IPS-20b (cell line): ENCODE data around the gene SRP14.
"Not testable (repeated sequence)": the region's sequence is repeated elsewhere in the genome, so short reads cannot be mapped to it uniquely, and the experiment has no call there.

Source experiments
- H3K27ac ChIP-seq: one replicate; pipeline ENCODE4 v1.5.1; 2013; ENCODE audit warnings: low read length
- H3K27me3 ChIP-seq: 2 replicates; pipeline ENCODE4 v1.6.1; 2013; ENCODE audit warnings: mild to moderate bottlenecking, low read length, inconsistent platforms; ENCODE audit not compliant: insufficient read depth
- H3K36me3 ChIP-seq: 2 replicates; pipeline ENCODE4 v1.6.1; 2013; ENCODE audit warnings: low read depth, mild to moderate bottlenecking, inconsistent platforms, low read length, moderate library complexity; ENCODE audit not compliant: insufficient read depth
- H3K4me1 ChIP-seq: 2 replicates; pipeline ENCODE4 v1.6.1; 2013; ENCODE audit warnings: mild to moderate bottlenecking, control low read depth, inconsistent platforms, low read length, moderate library complexity; ENCODE audit not compliant: insufficient read depth
- H3K4me3 ChIP-seq: 2 replicates; pipeline ENCODE4 v1.5.1; 2013; ENCODE audit warnings: mild to moderate bottlenecking, low read length, inconsistent platforms
- H3K9ac ChIP-seq: 2 replicates; pipeline ENCODE4 v1.6.1; 2013; ENCODE audit warnings: low read depth, mild to moderate bottlenecking, inconsistent platforms, low read length, moderate library complexity
- H3K9me3 ChIP-seq: 2 replicates; pipeline ENCODE4 v1.6.1; 2013; ENCODE audit warnings: mild to moderate bottlenecking, low read depth, low read length, inconsistent platforms; ENCODE audit not compliant: insufficient read depth

Gene SRP14

DNA sequence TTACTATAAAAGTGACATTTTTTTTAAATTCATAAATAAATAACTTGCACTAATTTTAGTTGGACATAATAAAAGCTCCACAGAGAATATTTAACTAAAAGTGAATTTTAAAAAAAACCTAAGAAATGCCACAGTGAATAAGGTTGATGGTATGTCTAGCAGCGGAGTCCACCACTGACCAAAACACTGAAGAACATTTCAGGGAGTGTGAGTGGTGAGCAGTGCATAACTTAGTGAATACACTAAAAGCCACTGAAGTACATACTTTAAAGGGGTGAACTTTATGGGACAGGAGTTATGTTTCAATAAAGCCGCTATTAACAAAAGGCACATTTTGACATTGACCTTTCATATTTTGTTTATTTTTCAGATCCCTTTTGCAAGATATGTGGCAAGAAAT, 32.3 kb downstream of the SRP14 start:
- no peak overlapping the region for H3K27ac ChIP-seq
- peaks cover 94% of the 10 kb centered on the region for H3K36me3 ChIP-seq
- H3K4me1 ChIP-seq = 0 out of 2 replicates have a peak, but pooled peaks cover 5% of the 10 kb centered on the region
- no peak overlapping the region for H3K9ac ChIP-seq
- no peaks in the 10 kb centered on the region for H3K27me3 ChIP-seq
- no peak overlapping the region for H3K4me3 ChIP-seq
- no peaks in the 10 kb centered on the region; the same call in 1 of the 2 replicates for H3K9me3 ChIP-seq

DNA sequence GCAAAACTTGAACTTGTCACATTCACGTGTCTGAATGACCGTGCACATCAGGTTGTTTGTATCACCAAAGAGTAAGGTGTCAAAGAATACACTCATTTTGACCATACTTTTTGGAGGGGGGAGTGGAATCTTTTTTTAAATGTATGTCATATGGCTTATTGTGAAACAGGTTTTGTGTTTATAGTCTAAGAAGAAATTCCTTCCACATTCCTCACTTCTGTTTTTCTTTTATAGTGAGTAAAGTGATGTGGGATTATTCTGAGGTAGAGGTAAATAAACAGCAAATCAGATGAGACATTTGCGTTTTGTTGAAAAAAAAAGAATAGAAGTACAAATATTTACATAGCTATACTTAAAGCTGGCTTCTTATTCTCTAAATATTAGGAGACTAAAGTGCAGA, 33.0 kb downstream of the SRP14 start:
- Histone ChIP-seq H3K27me3 (no peaks in the 10 kb centered on the region), H3K4me3 (no peak overlapping the region), H3K36me3 (peaks cover 90% of the 10 kb centered on the region), H3K4me1 (0 out of 2 replicates have a peak, but pooled peaks cover 5% of the 10 kb centered on the region), H3K9me3 (no peaks in the 10 kb centered on the region), H3K9ac (no peak overlapping the region), H3K27ac (no peak overlapping the region)

DNA sequence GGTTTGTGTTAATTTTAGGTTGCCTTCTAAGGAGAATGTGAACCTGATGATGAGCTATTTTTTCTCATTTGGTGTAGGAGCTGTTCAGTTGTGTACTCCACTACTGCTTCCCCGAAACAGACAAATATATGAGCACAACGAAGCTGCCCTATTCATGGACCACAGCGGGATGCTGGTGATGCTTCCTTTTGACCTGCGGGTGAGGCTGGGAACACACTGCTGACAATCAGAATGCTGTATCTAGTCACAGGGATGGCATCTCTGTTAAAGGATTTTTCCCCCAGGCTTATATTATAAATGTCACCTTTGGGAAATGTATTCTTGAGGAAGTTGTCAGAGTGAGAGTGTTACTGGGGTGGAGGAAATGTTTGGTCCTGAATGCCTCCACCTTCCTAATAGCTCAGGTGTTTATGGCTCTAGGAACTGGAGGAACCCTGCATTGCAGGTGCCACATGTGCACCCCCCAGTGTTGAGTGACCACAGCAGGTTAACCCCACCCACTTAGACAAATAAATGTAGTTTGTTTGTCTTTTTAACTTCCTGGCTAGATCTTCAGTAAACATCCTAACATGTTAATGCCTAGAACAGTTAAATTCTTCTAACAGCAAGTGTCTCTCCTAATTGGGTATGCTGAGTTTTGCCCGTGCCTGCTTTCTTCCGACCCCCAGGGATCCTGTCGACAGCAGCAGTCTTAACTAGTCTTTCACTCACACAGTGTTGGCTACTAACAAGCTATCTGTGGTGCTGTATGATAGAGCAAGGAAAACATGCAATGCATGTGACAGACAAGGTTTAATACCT, 35.7 kb downstream of the SRP14 start:
- Histone ChIP-seq H3K36me3 (peaks cover 89% of the 10 kb centered on the region), H3K27ac (no peak overlapping the region), H3K9me3 (no peaks in the 10 kb centered on the region), H3K27me3 (no peaks in the 10 kb centered on the region), H3K4me1 (0 out of 2 replicates have a peak, but pooled peaks cover 5% of the 10 kb centered on the region), H3K4me3 (no peak overlapping the region), H3K9ac (no peak overlapping the region)

DNA sequence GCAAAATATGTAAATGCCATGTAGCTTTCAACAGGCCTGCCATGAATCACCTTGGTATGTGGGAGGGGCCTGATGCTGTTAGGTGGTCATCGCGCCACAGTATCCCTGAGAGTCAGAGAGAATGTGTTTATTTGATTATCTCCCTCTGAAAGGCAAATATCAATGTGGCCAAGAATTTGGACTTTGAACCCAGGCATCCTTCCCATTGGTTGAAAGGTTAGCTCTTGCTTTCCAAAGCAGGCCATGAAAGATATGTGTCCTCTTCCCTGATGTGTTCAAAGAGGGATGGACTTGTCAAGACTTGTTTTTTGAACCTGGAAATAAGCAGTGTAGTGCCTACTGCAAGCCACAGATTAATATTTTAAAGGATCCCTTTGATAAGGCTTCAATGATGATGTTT, 36.7 kb downstream of the SRP14 start:
- H3K27me3 ChIP-seq = no peaks in the 10 kb centered on the region
- peaks cover 86% of the 10 kb centered on the region for H3K36me3 ChIP-seq
- H3K4me3 ChIP-seq = no peak overlapping the region
- H3K27ac ChIP-seq = no peak overlapping the region
- H3K9me3 ChIP-seq = no peaks in the 10 kb centered on the region
- 0 out of 2 replicates have a peak, but pooled peaks cover 5% of the 10 kb centered on the region for H3K4me1 ChIP-seq
- H3K9ac ChIP-seq = no peak overlapping the region

DNA sequence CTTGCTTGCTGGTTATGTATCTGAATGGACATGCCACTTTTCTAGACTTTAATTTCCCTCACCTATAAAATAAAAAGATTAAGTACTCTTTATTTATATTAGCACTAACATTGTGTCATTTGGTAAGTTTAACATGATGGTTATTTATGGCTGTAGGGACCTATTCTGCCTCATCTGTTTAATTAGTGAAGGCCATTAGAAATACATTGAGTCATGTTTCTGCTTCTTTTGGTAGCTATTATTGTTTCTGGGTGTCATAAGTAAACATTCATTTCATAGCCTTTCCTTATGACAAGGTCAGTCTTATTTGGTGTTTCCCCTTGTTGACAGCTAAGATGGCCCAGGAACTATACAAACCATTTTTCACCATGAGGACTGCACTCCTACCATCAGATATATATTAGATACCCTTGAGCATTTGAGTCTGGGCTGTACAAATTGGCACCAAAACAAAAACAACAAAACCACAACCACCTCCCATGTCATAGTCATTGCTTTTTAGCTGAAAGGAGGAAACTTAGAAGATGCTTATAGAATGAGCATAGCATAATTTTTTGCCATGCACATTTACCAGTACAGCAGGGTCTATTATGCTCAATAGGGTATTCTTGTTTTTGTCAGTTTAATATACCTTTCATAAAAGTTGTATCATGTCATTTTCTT, 39.3 kb downstream of the SRP14 start:
- Histone ChIP-seq H3K9me3 (no peaks in the 10 kb centered on the region), H3K27me3 (no peaks in the 10 kb centered on the region), H3K9ac (no peak overlapping the region), H3K4me1 (0 out of 2 replicates have a peak, but pooled peaks cover 5% of the 10 kb centered on the region), H3K27ac (no peak overlapping the region), H3K4me3 (no peak overlapping the region), H3K36me3 (peaks cover 85% of the 10 kb centered on the region)

DNA sequence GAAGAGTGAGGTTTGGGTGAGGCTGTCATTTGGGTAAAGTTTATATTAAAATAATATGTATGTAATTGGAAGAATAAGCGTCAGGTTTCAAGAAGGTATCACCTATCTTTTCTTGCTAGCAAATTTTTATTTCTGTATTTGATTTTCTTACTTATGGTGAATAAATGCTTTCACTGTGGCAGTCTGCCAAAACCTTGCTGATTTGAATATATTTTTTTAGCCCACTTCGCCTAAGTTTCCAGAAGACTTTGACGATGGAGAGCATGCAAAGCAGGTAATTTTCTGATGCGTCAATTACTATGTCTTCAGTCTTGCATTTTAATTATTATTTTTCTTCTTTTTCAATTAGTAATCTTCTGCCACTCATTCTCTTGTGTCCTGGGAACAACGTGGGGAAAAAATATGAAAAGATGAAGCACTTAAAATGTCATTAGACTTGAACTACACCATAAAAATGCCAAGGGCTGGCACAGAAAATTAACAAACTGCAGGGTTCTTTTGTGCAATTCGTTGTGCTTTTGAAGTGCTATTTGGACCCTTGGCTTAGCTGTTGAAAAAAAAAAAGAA, 40.4 kb downstream of the SRP14 start:
- no peaks in the 10 kb centered on the region for H3K9me3 ChIP-seq
- no peak overlapping the region for H3K9ac ChIP-seq
- H3K27me3 ChIP-seq = no peaks in the 10 kb centered on the region
- H3K27ac ChIP-seq = no peak overlapping the region
- peaks cover 85% of the 10 kb centered on the region for H3K36me3 ChIP-seq
- H3K4me1 ChIP-seq = 0 out of 2 replicates have a peak, but pooled peaks cover 3% of the 10 kb centered on the region
- H3K4me3 ChIP-seq = no peak overlapping the region

DNA sequence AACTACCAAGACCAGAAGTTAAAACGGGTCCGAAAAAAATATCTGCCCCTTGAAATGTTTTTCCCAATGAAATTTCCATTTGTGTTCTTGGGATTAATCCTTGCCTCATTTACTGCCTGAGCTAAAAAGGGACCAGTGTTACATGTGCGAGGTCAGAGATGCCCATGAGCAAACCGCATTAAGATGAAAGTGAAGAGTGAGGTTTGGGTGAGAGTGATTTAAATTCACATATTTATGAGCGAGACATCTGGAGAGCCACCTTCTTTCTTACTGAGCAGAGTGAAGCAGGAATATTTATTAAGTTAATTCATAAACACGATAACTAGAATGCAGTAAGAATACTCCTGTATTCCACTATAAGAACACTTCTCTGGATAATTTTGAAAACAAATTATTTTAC, 41.3 kb downstream of the SRP14 start:
- no peaks in the 10 kb centered on the region for H3K9me3 ChIP-seq
- H3K27ac ChIP-seq = no peak overlapping the region
- H3K27me3 ChIP-seq = no peaks in the 10 kb centered on the region
- peaks cover 85% of the 10 kb centered on the region for H3K36me3 ChIP-seq
- no peak overlapping the region for H3K9ac ChIP-seq
- H3K4me3 ChIP-seq = no peak overlapping the region
- 0 out of 2 replicates have a peak, but pooled peaks cover 3% of the 10 kb centered on the region for H3K4me1 ChIP-seq

DNA sequence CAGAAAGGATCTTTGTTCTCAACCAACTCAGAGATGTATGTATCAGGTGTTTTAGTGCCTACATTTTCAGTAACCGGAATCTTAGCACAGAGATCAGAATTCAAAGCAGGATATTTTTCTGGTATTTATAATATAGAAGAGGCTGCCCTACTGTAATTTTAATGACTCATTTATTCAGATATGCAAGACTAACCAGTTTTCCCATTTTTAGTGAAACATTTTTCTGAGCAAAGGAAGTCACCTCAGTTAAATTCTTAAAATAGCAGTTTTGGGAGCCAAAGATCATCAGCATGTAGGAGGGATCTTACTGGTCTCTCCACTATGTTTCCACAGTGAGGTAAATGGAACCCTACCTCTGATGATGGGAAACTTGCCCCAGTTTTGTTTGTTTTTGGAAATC, 42.0 kb downstream of the SRP14 start:
- H3K9ac ChIP-seq = no peak overlapping the region
- H3K4me3 ChIP-seq = no peak overlapping the region
- peaks cover 85% of the 10 kb centered on the region for H3K36me3 ChIP-seq
- no peaks in the 10 kb centered on the region for H3K4me1 ChIP-seq
- no peaks in the 10 kb centered on the region for H3K9me3 ChIP-seq
- H3K27me3 ChIP-seq = no peaks in the 10 kb centered on the region
- H3K27ac ChIP-seq = no peak overlapping the region

DNA sequence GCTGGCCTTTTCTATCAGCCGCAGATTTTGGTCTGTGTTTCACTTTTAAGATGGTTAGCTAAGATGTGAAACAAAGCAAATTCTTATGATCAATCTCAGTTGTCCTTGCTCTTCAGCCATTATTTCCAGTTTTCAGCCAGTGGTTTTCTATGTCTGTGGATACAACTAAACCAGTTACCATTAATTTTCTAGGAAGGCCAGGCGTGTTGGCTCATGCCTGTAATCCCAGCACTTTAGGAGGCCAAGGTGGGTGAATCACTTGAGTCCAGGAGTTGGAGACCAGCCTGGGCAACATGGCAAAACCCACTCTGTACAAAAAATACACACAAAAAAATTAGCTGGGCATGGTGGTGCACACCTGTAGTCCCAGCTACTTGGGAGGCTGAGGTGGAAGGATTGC, 42.8 kb downstream of the SRP14 start:
- not testable (repeated sequence) for H3K4me3 ChIP-seq, H3K27ac ChIP-seq, H3K4me1 ChIP-seq, H3K27me3 ChIP-seq, H3K9ac ChIP-seq, H3K9me3 ChIP-seq
- peaks cover 91% of the 10 kb centered on the region for H3K36me3 ChIP-seq

DNA sequence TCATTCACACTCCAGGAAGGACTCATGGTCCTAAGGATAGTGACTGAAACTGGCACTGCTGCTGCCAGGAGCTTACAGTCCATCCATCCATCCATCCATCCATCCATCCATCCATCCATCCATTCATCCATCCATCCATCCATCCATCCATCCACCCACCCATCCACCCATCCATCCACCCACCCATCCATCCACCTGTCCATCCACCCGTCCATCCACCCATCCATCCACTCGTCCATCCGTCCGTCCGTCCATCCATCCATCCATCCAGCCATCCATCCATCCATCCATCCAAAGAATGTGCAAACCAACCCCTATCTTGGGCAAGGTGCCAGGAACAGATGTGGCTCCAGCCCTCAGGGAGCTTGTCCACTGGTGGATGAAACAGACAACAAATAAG, 46.0 kb downstream of the SRP14 start:
- H3K27me3 ChIP-seq, H3K27ac ChIP-seq, H3K9me3 ChIP-seq, H3K4me3 ChIP-seq, H3K4me1 ChIP-seq, H3K9ac ChIP-seq: not testable (repeated sequence)
- H3K36me3 ChIP-seq = peaks cover 96% of the 10 kb centered on the region

DNA sequence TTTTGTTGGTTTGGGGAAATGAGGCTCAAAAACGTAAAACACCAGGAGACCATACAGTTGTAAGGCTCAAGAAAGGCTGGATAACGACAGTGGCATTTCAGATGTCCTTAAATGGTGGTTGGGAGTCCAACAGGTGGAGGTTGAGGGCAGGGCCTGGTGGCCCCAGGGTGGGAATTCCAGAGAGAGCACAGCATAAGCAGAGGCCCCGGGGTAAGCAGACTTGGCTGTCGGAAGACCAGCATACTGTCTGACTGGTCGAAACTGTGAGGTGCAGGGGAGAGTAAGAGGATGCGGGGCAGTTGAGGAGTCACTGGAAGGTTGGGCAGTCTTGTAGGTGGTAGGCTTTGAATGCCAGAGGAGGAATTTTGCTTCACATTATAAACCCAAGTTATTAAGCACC, 48.3 kb downstream of the SRP14 start:
- H3K27ac ChIP-seq = no peak overlapping the region
- no peaks in the 10 kb centered on the region for H3K27me3 ChIP-seq
- no peak overlapping the region for H3K9ac ChIP-seq
- H3K9me3 ChIP-seq = no peaks in the 10 kb centered on the region
- H3K36me3 ChIP-seq = peaks cover 96% of the 10 kb centered on the region
- no peaks in the 10 kb centered on the region for H3K4me1 ChIP-seq
- no peak overlapping the region for H3K4me3 ChIP-seq

DNA sequence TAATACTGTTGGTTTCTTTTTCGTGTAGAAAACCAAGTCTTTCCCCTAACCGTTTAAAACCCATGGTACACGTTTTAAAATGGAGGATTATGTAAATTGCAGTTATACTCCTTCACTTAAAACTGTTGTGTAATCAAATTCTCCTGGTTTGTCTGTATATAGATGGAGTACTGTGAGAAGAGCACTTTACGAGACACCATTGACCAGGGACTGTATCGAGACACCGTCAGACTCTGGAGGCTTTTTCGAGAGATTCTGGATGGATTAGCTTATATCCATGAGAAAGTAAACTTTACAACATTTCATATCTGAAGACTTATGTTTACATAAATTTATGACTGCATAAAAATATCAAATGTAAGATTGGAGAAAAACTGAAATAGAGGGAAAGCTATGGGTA, 51.2 kb downstream of the SRP14 start:
- Histone ChIP-seq H3K36me3 (peaks cover 76% of the 10 kb centered on the region), H3K4me1 (no peaks in the 10 kb centered on the region), H3K27me3 (no peaks in the 10 kb centered on the region), H3K4me3 (no peak overlapping the region), H3K27ac (no peak overlapping the region), H3K9me3 (no peaks in the 10 kb centered on the region), H3K9ac (no peak overlapping the region)
